Effector memory CD4-positive, alpha-beta T cell (primary cell): ENCODE results near the gene SLC9A2.

ENCODE experiments used
- DNase-seq, 3 donors: peaks; one replicate each; pipeline ENCODE4 v3.0.0-alpha.2; 2020
- H3K27ac ChIP-seq: 2 replicates; pipeline ENCODE4 v1.7.0; 2013; ENCODE audit warnings: mild to moderate bottlenecking, low read length, moderate library complexity; ENCODE audit not compliant: insufficient read depth, poor library complexity, severe bottlenecking
- H3K27me3 ChIP-seq: replicated peaks from 2 replicates; pipeline ENCODE4 v1.7.0; 2013; ENCODE audit warnings: mild to moderate bottlenecking, low read length; ENCODE audit not compliant: insufficient read depth, control insufficient read depth, poor library complexity, severe bottlenecking
- H3K36me3 ChIP-seq: 2 replicates; pipeline ENCODE4 v1.7.0; 2013; ENCODE audit warnings: mild to moderate bottlenecking, low read length, moderate library complexity; ENCODE audit not compliant: control insufficient read depth, insufficient read depth
- H3K4me1 ChIP-seq: 2 replicates; pipeline ENCODE4 v1.7.0; 2013; ENCODE audit warnings: low read length, mild to moderate bottlenecking; ENCODE audit not compliant: control insufficient read depth, insufficient read depth, poor library complexity, severe bottlenecking
- H3K4me3 ChIP-seq: 2 replicates; pipeline ENCODE4 v1.7.0; 2013; ENCODE audit warnings: low read length, low read depth, mild to moderate bottlenecking; ENCODE audit not compliant: insufficient read depth, poor library complexity, severe bottlenecking
- H3K9me3 ChIP-seq: 2 replicates; pipeline ENCODE4 v1.7.0; 2013; ENCODE audit warnings: mild to moderate bottlenecking, low read length, moderate library complexity; ENCODE audit not compliant: control insufficient read depth
- total RNA-seq, 3 donors: gene quantifications; one replicate each; lab custom pipeline; 2026; lab: John Stamatoyannopoulos, UW

SLC9A2 gene, protein sequence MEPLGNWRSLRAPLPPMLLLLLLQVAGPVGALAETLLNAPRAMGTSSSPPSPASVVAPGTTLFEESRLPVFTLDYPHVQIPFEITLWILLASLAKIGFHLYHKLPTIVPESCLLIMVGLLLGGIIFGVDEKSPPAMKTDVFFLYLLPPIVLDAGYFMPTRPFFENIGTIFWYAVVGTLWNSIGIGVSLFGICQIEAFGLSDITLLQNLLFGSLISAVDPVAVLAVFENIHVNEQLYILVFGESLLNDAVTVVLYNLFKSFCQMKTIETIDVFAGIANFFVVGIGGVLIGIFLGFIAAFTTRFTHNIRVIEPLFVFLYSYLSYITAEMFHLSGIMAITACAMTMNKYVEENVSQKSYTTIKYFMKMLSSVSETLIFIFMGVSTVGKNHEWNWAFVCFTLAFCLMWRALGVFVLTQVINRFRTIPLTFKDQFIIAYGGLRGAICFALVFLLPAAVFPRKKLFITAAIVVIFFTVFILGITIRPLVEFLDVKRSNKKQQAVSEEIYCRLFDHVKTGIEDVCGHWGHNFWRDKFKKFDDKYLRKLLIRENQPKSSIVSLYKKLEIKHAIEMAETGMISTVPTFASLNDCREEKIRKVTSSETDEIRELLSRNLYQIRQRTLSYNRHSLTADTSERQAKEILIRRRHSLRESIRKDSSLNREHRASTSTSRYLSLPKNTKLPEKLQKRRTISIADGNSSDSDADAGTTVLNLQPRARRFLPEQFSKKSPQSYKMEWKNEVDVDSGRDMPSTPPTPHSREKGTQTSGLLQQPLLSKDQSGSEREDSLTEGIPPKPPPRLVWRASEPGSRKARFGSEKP
- 0 reads per million in 3 donors for total RNA-seq

DNA sequence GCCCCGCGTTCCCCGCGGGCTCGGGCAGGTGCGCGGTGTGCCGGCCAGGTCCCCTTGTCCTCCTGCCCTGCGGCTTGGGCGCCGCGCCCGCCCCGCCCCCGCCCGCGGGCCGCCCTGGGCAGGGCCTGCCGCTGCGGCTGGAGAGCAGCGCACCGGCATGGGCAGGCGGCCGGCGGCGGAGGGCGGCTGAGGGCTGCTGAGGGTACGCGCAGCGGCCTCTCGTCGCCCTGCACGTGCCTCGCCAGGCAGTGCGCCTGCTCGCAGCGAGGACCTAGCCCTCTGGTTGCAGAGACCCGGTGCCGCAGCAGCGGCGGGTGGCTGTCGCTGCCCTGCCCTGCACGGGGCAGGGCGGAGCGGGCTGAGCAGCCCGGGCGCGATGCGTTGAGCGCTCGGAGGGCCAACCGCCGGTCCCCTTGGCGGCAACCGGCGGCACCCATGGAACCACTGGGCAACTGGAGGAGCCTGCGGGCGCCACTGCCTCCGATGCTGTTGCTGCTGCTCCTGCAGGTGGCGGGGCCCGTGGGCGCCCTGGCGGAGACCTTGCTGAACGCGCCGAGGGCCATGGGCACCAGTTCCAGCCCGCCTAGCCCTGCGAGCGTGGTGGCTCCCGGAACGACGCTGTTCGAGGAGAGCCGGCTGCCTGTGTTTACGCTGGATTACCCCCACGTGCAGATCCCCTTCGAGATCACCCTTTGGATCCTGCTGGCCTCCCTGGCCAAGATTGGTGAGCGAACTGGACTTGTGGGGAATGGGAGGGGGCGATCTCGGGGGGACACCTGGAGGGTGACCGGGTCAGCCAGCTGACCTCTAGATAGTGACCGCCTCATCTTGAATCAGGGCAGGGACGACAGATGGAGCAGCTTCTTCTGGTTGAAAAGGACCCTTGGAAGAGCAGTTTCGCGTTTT, at the start of gene SLC9A2:
SLC9A2 (plus strand) TSS at position 140 of the 906 bp plus-strand sequence; CDS start at position 436, 296 bp downstream.
- no peak for DNase-seq
- H3K27me3 ChIP-seq, result no peaks in the 10 kb centered on the region
- peaks cover 4% of the 10 kb centered on the region for H3K4me1 ChIP-seq
- no peak within 1 kb of the TSS for H3K27ac ChIP-seq
- no peaks in the 10 kb centered on the region for H3K36me3 ChIP-seq
- no peak within 1 kb of the TSS for H3K4me3 ChIP-seq
- H3K9me3 ChIP-seq, result no peaks in the 10 kb centered on the region

DNA sequence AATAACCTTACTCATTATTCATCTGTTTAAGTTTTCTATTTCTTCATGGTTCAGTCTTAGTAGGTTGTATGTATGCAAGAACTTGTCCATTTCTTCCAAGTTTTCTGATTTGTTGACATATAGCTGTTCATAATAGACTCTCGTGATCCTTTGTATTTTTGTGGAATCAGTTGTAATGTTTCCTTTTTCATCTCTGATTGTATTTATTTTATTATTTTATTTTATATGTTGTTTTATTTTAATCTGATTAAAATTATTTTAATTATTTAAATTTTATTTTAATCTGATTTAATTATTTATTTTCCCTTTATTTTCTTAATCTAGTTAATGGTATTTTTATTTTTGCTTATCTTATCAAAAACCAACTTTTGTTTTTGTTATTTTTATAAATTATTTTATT, 43.5 kb upstream of the SLC9A2 start:
- Histone ChIP-seq H3K4me1 (no peaks in the 10 kb centered on the region), H3K36me3 (no peaks in the 10 kb centered on the region), H3K9me3 (no peaks in the 10 kb centered on the region), H3K4me3 (no peak overlapping the region), H3K27me3 (peaks cover 4% of the 10 kb centered on the region), H3K27ac (no peak overlapping the region)
- DNase-seq, result no peak

- Histone ChIP-seq H3K27ac (no peak overlapping the region), H3K36me3 (no peaks in the 10 kb centered on the region), H3K4me1 (no peaks in the 10 kb centered on the region), H3K9me3 (no peaks in the 10 kb centered on the region), H3K27me3 (peaks cover 4% of the 10 kb centered on the region), H3K4me3 (no peak overlapping the region)
- DNase-seq, result no peak
Measured at GRCh38 chr2:102578376-102578775, 41.0 kb upstream of the SLC9A2 start.

DNA sequence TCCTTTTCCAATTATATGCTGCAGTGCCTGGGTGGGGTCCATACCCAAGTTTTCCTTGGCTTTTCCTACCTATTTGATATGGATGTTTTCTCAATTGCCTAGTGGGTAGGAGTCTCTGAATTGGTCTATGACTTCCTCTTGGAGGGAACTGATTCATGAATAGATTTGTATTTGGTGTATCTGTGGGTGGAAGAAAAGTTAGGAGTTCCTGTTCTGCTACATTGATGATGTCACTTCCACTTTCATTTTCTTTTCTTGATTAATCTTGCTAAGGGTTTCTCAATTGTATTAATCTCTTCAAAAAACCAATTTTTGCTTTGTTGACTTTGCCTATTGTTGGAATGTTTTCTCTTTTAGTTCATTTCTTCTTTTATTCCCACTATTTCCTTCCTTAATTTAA, 37.4 kb upstream of the SLC9A2 start:
- DNase-seq, result no peak
- Histone ChIP-seq H3K27ac (no peak overlapping the region), H3K4me3 (no peak overlapping the region), H3K9me3 (no peaks in the 10 kb centered on the region), H3K27me3 (peaks cover 4% of the 10 kb centered on the region), H3K36me3 (no peaks in the 10 kb centered on the region), H3K4me1 (no peaks in the 10 kb centered on the region)

DNA sequence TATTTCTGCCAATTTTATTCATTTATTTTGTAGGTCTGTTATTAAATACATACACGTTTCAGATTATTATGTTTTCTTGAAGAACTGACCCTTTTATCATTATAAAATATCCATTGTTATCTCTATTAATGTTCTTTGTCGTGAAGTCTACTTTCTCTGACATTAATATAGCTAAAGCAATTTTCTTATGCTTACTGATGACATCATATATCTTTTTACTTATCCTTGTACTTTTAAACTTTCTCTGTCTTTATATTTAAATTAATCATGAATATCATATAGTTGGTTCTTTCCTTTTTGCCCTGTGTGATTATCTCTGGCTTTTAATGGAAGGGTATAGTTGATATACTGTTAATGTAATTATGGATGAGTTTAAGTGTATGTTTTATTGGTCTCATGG, 36.5 kb upstream of the SLC9A2 start:
- no peaks in the 10 kb centered on the region for H3K36me3 ChIP-seq
- H3K27ac ChIP-seq, result no peak overlapping the region
- H3K9me3 ChIP-seq, result no peaks in the 10 kb centered on the region
- no peaks in the 10 kb centered on the region for H3K4me1 ChIP-seq
- no peak for DNase-seq
- peaks cover 4% of the 10 kb centered on the region for H3K27me3 ChIP-seq
- no peak overlapping the region for H3K4me3 ChIP-seq

GRCh38 chr2:102585847-102586404, 33.4 kb upstream of the SLC9A2 start:
- Histone ChIP-seq H3K4me3 (no peak overlapping the region), H3K4me1 (no peaks in the 10 kb centered on the region), H3K27me3 (no peaks in the 10 kb centered on the region), H3K36me3 (no peaks in the 10 kb centered on the region), H3K27ac (no peak overlapping the region), H3K9me3 (no peaks in the 10 kb centered on the region)
- DNase-seq, result no peak

DNA sequence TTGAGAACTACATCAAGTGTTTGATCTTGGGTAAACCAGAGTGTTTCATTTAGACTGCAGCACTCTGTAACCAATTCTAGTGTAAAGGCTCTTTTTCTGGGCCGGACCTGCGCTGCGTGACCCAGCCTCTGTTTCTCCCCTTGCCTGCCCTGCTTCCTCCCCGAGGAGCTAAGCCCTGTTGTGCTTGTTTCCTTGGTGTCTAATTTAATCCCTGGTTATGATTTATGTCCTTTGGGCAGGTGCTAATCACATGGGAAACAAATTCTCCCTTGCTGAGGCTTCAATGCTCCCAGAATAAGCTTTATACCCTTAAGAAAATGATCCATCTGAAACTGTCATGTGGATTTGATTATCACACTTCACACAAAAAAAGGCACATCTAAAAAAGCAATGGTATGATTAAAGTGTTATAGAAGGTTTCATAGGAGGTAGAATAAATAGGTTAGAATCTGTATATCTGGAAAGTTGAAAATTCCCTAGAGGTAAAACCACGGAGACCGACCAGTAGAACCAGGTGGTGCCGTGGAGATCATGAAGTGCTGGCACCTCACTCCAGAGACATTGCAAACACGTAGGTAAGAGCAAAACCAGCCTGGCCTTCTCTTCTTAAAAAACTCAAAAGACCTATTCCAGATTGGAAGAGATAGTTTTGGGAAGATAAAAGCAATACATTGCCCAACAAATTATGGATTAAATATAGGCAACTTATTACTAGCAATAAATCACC, 31.0 kb upstream of the SLC9A2 start:
- no peaks in the 10 kb centered on the region for H3K4me1 ChIP-seq

GRCh38 chr2:102589444-102589843, 29.9 kb upstream of the SLC9A2 start:
- Histone ChIP-seq H3K4me3 (no peak overlapping the region), H3K27me3 (no peaks in the 10 kb centered on the region), H3K36me3 (no peaks in the 10 kb centered on the region), H3K4me1 (no peaks in the 10 kb centered on the region), H3K9me3 (no peaks in the 10 kb centered on the region), H3K27ac (no peak overlapping the region)
- DNase-seq, result no peak

More for the DNA sequence above, 31.0 kb upstream of the SLC9A2 start:
- DNase-seq, result no peak
- no peak overlapping the region for H3K4me3 ChIP-seq
- H3K36me3 ChIP-seq, result no peaks in the 10 kb centered on the region
- no peaks in the 10 kb centered on the region for H3K27me3 ChIP-seq
- H3K9me3 ChIP-seq, result no peaks in the 10 kb centered on the region
- no peak overlapping the region for H3K27ac ChIP-seq

GRCh38 chr2:102591491-102592045, 27.8 kb upstream of the SLC9A2 start:
- DNase-seq, result no peak
- Histone ChIP-seq H3K9me3 (no peaks in the 10 kb centered on the region), H3K4me1 (no peaks in the 10 kb centered on the region), H3K27ac (no peak overlapping the region), H3K36me3 (no peaks in the 10 kb centered on the region), H3K27me3 (no peaks in the 10 kb centered on the region), H3K4me3 (no peak overlapping the region)
